ENCODE measurements around the gene CD22.
"Not testable (repeated sequence)": the region's sequence is repeated elsewhere in the genome, so short reads cannot be mapped to it uniquely, and the experiment has no call there.

Gene CD22

DNA sequence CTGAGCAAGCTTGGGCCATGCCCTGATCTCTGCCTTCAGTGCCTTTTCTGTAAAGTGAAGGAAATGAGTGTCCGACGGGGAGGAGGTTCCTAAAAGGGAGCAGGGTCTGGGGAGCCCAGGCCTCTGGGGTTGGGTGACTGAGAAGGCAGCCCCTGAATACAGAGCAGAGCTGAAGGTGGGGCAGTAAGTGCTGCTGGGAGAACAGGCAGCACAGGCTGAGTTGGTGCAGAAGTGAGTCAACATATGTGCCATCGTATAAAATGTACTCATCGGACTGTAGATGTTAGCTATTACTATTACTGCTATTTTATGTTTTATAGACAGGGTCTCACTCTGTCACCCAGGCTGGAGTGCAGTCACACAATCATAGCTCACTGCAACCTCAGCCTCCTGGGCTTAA, 47.7 kb upstream of the CD22 start:
- no peaks in the 10 kb centered on the region for H4K20me1 ChIP-seq (ENCODE audit: control insufficient read depth, insufficient read depth, low read depth, low read length)
- no peak overlapping the region for H3K4me3 ChIP-seq (ENCODE audit: low read length)
- H3K27me3 ChIP-seq (ENCODE audit: control insufficient read depth, low read length) = peaks cover 13% of the 10 kb centered on the region
- peaks cover 36% of the 10 kb centered on the region for H3K4me1 ChIP-seq (ENCODE audit: control insufficient read depth, low read length)
- TF ChIP-seq, protein P1, sequence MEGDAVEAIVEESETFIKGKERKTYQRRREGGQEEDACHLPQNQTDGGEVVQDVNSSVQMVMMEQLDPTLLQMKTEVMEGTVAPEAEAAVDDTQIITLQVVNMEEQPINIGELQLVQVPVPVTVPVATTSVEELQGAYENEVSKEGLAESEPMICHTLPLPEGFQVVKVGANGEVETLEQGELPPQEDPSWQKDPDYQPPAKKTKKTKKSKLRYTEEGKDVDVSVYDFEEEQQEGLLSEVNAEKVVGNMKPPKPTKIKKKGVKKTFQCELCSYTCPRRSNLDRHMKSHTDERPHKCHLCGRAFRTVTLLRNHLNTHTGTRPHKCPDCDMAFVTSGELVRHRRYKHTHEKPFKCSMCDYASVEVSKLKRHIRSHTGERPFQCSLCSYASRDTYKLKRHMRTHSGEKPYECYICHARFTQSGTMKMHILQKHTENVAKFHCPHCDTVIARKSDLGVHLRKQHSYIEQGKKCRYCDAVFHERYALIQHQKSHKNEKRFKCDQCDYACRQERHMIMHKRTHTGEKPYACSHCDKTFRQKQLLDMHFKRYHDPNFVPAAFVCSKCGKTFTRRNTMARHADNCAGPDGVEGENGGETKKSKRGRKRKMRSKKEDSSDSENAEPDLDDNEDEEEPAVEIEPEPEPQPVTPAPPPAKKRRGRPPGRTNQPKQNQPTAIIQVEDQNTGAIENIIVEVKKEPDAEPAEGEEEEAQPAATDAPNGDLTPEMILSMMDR (IDR thresholded peaks at IDR 0.05; ENCODE audit: low read depth, low read length, poor library complexity, severe bottlenecking) = no peak
- no peak for TF ChIP-seq EZH2phosphoT487 (IDR thresholded peaks at IDR 0.05; ENCODE audit: borderline replicate concordance, low read length)
- H3K79me2 ChIP-seq (ENCODE audit: control insufficient read depth, low read length) = no peaks in the 10 kb centered on the region
- no peak overlapping the region for H3K4me2 ChIP-seq (ENCODE audit: low read length)
- no peak overlapping the region for H3K27ac ChIP-seq (ENCODE audit: low read depth, low read length)
- no peaks in the 10 kb centered on the region for H3F3A ChIP-seq (ENCODE audit: control insufficient read depth, insufficient read depth)
- no peaks in the 10 kb centered on the region for H3K9me3 ChIP-seq (ENCODE audit: control insufficient read depth, insufficient read depth, low read length)
- H3K9me2 ChIP-seq (replicated peaks; ENCODE audit: control insufficient read depth, low read length) = no peaks in the 10 kb centered on the region
- H3K36me3 ChIP-seq (ENCODE audit: control insufficient read depth, low read length) = peaks cover 29% of the 10 kb centered on the region

DNA sequence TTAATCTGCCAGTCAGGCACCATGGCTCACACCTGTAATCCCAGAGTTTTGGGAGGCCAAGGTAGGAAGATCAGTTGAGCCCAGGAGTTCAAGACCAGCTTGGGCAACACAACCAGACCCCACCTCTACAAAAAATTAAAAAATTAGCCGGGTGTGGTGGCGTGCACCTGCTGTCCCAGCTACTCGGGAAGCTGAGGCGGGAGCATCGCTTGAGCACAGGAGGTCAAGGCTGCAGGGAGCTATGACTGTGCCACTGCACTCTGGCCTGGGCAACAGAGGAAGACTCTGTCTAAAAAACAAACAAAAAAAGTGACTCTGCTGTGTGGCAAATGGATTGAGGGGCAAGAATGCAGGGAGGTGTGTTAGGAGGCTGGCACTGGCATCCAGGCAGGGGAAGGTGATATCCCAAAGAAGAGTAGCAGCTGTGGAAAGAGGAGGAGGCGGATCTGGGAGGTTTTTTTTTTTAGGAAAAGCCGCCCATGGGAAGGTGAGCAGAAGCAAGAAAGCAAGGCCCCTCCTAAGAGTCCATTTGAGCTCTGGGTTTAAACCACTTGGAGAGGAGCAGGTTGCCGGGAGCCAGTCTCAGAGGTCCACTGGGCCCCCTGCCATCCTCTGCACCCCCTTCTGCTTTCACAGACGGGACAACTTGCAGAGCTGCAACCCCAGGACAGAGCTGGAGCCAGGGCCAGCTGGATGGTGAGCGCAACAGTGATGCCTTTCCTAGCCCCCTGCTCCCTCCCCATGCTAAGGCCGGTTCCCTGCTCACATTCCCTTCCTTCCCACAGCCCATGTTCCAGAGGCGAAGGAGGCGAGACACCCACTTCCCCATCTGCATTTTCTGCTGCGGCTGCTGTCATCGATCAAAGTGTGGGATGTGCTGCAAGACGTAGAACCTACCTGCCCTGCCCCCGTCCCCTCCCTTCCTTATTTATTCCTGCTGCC, 44.6 kb upstream of the CD22 start:
- H3K79me2 ChIP-seq (ENCODE audit: control insufficient read depth, low read length) = no peaks in the 10 kb centered on the region
- H3K27ac ChIP-seq (ENCODE audit: low read depth, low read length) = no peak overlapping the region
- TF ChIP-seq, protein P1 (IDR thresholded peaks at IDR 0.05; ENCODE audit: low read depth, low read length, poor library complexity, severe bottlenecking) = no peak
- no peak for TF ChIP-seq EZH2phosphoT487 (IDR thresholded peaks at IDR 0.05; ENCODE audit: borderline replicate concordance, low read length)
- peaks cover 13% of the 10 kb centered on the region for H3K27me3 ChIP-seq (ENCODE audit: control insufficient read depth, low read length)
- no peaks in the 10 kb centered on the region for H4K20me1 ChIP-seq (ENCODE audit: control insufficient read depth, insufficient read depth, low read depth, low read length)
- no peak overlapping the region for H3K4me3 ChIP-seq (ENCODE audit: low read length)
- H3K4me2 ChIP-seq (ENCODE audit: low read length) = no peak overlapping the region
- H3K9me2 ChIP-seq (replicated peaks; ENCODE audit: control insufficient read depth, low read length) = no peaks in the 10 kb centered on the region
- peaks cover 3% of the 10 kb centered on the region; the same call in 1 of the 2 replicates for H3F3A ChIP-seq (ENCODE audit: control insufficient read depth, insufficient read depth)
- no peaks in the 10 kb centered on the region for H3K9me3 ChIP-seq (ENCODE audit: control insufficient read depth, insufficient read depth, low read length)
- peaks cover 44% of the 10 kb centered on the region for H3K4me1 ChIP-seq (ENCODE audit: control insufficient read depth, low read length)
- peaks cover 1% of the 10 kb centered on the region; the same call in 1 of the 2 replicates for H3K36me3 ChIP-seq (ENCODE audit: control insufficient read depth, low read length)

DNA sequence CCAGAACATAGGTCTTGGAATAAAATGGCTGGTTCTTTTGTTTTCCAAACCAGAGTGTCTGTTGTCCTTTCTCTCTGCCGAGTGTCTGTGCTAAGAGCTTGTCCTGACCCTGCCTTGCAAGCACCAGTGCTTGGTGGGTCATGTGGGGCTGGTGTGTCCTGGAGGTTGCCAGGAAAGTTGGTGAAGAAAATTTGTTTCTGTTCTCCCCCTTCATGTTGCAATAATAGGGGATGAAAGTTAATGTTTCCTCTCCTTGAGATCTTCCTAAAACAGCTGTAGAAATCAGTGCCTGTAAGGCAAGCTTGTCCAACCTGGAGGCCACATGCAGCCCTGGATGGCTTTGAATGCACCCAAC, 43.9 kb upstream of the CD22 start:
- Histone ChIP-seq H3K4me2 (ENCODE audit: low read length) (no peak overlapping the region), H3K4me3 (ENCODE audit: low read length) (no peak overlapping the region), H3K27ac (ENCODE audit: low read depth, low read length) (no peak overlapping the region), H3K27me3 (ENCODE audit: control insufficient read depth, low read length) (peaks cover 13% of the 10 kb centered on the region), H3F3A (ENCODE audit: control insufficient read depth, insufficient read depth) (peaks cover 4% of the 10 kb centered on the region; the same call in 1 of the 2 replicates), H3K79me2 (ENCODE audit: control insufficient read depth, low read length) (no peaks in the 10 kb centered on the region), H4K20me1 (ENCODE audit: control insufficient read depth, insufficient read depth, low read depth, low read length) (no peaks in the 10 kb centered on the region), H3K4me1 (ENCODE audit: control insufficient read depth, low read length) (peaks cover 37% of the 10 kb centered on the region), H3K9me2 (replicated peaks; ENCODE audit: control insufficient read depth, low read length) (no peaks in the 10 kb centered on the region), H3K36me3 (ENCODE audit: control insufficient read depth, low read length) (no peaks in the 10 kb centered on the region), H3K9me3 (ENCODE audit: control insufficient read depth, insufficient read depth, low read length) (no peaks in the 10 kb centered on the region)
- TF ChIP-seq, protein P1 (IDR thresholded peaks at IDR 0.05; ENCODE audit: low read depth, low read length, poor library complexity, severe bottlenecking) = no peak
- no peak for TF ChIP-seq EZH2phosphoT487 (IDR thresholded peaks at IDR 0.05; ENCODE audit: borderline replicate concordance, low read length)

DNA sequence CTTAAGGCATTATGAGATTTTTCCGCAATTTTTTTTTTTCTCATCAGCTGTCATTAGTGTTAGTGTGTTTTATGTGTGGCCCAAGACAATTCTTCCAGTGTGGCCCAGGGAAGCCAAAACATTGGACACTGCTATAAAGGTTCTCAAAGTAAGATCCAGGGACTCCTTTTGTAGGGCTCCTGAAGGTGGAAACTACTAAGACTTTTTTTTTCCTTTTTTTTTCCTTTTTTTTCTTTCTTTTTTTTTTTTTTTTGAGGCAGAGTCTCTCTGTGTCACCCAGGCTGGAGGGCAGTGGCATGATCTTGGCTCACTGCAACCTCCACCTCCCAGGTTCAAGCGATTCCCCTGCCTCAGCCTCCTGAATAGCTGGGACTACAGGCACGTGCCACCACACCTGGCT, 43.5 kb upstream of the CD22 start:
- not testable (repeated sequence) for H3F3A ChIP-seq (ENCODE audit: control insufficient read depth, insufficient read depth); H4K20me1 ChIP-seq (ENCODE audit: control insufficient read depth, insufficient read depth, low read depth, low read length); H3K79me2 ChIP-seq (ENCODE audit: control insufficient read depth, low read length); H3K36me3 ChIP-seq (ENCODE audit: control insufficient read depth, low read length); H3K4me3 ChIP-seq (ENCODE audit: low read length); H3K9me2 ChIP-seq (replicated peaks; ENCODE audit: control insufficient read depth, low read length); H3K9me3 ChIP-seq (ENCODE audit: control insufficient read depth, insufficient read depth, low read length); H3K27ac ChIP-seq (ENCODE audit: low read depth, low read length); H3K4me2 ChIP-seq (ENCODE audit: low read length)
- H3K4me1 ChIP-seq (ENCODE audit: control insufficient read depth, low read length) = peaks cover 33% of the 10 kb centered on the region
- peaks cover 15% of the 10 kb centered on the region for H3K27me3 ChIP-seq (ENCODE audit: control insufficient read depth, low read length)

DNA sequence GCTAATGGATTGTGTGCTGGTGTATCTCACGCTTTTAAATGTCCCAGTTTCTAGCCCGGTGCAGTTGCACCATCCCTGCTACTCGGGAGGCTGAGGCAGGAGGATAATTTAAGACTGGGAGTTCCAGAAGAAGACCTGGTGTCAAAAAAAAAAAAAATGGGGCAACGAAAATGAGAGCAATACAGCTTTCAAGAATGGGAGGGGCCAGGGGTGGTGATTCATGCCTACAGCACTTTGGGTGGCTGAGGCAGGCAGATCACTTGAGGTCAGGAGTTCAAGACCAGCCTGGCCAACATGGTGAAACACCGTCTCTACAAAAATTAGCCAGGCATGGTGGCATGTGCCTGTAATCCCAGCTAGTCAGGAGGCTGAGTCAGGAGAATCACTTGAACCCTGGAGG, 42.9 kb upstream of the CD22 start:
- not testable (repeated sequence) for H3K36me3 ChIP-seq (ENCODE audit: control insufficient read depth, low read length); H3F3A ChIP-seq (ENCODE audit: control insufficient read depth, insufficient read depth); H3K4me2 ChIP-seq (ENCODE audit: low read length); H3K9me2 ChIP-seq (replicated peaks; ENCODE audit: control insufficient read depth, low read length); H3K27ac ChIP-seq (ENCODE audit: low read depth, low read length); H4K20me1 ChIP-seq (ENCODE audit: control insufficient read depth, insufficient read depth, low read depth, low read length); H3K9me3 ChIP-seq (ENCODE audit: control insufficient read depth, insufficient read depth, low read length); H3K79me2 ChIP-seq (ENCODE audit: control insufficient read depth, low read length); H3K4me3 ChIP-seq (ENCODE audit: low read length)
- H3K27me3 ChIP-seq (ENCODE audit: control insufficient read depth, low read length) = peaks cover 20% of the 10 kb centered on the region
- H3K4me1 ChIP-seq (ENCODE audit: control insufficient read depth, low read length) = peaks cover 30% of the 10 kb centered on the region

Measured in DOHH2 (cell line).